Measurements from ENCODE around the gene TMTC2.

GRCh38 chr12:83016991-83017390 is 330.3 kb downstream of the TMTC2 start:
- TF ChIP-seq CTCF (IDR thresholded peaks at IDR 0.05) (no peak), POLR2A (IDR thresholded peaks at IDR 0.05) (no peak), EP300 (IDR thresholded peaks at IDR 0.05) (no peak)

All from tibial nerve (tissue), 4 donors.